GM12878 (cell line): ENCODE results near the gene FAM9C. TPM values are rescaled to one million over a fixed set of nuclear protein-coding genes. Genes with fewer than 3 reads are reported as not detected.
"Not testable (repeated sequence)": the region's sequence is repeated elsewhere in the genome, so short reads cannot be mapped to it uniquely, and the experiment has no call there.

Experiments
- ATAC-seq: fragments of 200-7000 bp; cut with Tn5 transposase; 3 replicates; pipeline ENCODE4 v1.9.1; 2020; ENCODE audit warnings: mild to moderate bottlenecking, moderate library complexity
- BruUV-seq: library from RNA; stranded (reverse); fragments of 400-500 nt; replicated peaks from 2 replicates; lab custom pipeline; 2021; lab: Mats Ljungman, UMichigan
- CTCF ChIA-PET: fragments of 300-600 bp; sonication (Branson Sonifier 250); formaldehyde crosslinking; extraction: SDS; loops from one replicate; lab custom pipeline; 2021; ENCODE audit warnings: inconsistent platforms; lab: Yijun Ruan, JAX
- POLR2A ChIA-PET: fragments of 350-600 bp; formaldehyde crosslinking; extraction: SDS; loops from one replicate; lab custom pipeline; 2021; ENCODE audit warnings: inconsistent platforms; lab: Charles Lee
- RAD21 ChIA-PET: fragments of 300-600 bp; sonication (Branson Sonifier 250); formaldehyde crosslinking; loops from one replicate; lab custom pipeline; 2023; ENCODE audit warnings: antibody characterized with exemption; ENCODE audit not compliant: unreplicated experiment; lab: Charles Lee
- SMC1A ChIA-PET: fragments of 300-600 bp; sonication (Branson Sonifier 250); formaldehyde crosslinking; loops from one replicate; lab custom pipeline; 2023; ENCODE audit not compliant: unreplicated experiment, uncharacterized antibody; lab: Charles Lee
- DNase-seq: peaks from one replicate; pipeline ENCODE4 v3.0.0-alpha.2; 2011; ENCODE audit warnings: low read depth, low spot score
- FAIRE-seq: peaks from 3 replicates; lab custom pipeline; 2011; peaks lifted over from hg19 to GRCh38; lab: Jason Lieb, UNC
- H2AFZ ChIP-seq: 2 replicates; pipeline ENCODE4 v1.6.0; 2011; ENCODE audit warnings: low read depth, low read length, control low read depth; ENCODE audit not compliant: control insufficient read depth
- H3K27ac ChIP-seq: 2 replicates; pipeline ENCODE4 v1.5.1; 2011; ENCODE audit warnings: control low read depth; ENCODE audit not compliant: control insufficient read depth, insufficient read depth
- H3K27me3 ChIP-seq, 2 experiments: replicated peaks in 1 of 2; 2 replicates each; pipeline versions ENCODE4 v1.6.0 to v1.6.1; 2011; ENCODE audit warnings: low read length in 1 of 2; ENCODE audit not compliant: control insufficient read depth in 2 of 2, insufficient read depth in 2 of 2
- H3K36me3 ChIP-seq, 2 experiments: 2 replicates each; pipeline ENCODE4 v1.5.1; 2011; ENCODE audit warnings: low read length in 1 of 2; ENCODE audit not compliant: control insufficient read depth in 2 of 2, insufficient read depth in 2 of 2
- H3K4me1 ChIP-seq: 2 replicates; pipeline ENCODE4 v1.6.1; 2011; ENCODE audit warnings: mild to moderate bottlenecking, low read length, moderate library complexity, mixed read lengths; ENCODE audit not compliant: control insufficient read depth, insufficient read depth
- H3K4me2 ChIP-seq: 2 replicates; pipeline ENCODE4 v1.6.0; 2011; ENCODE audit warnings: control low read depth; ENCODE audit not compliant: control insufficient read depth, insufficient read depth
- H3K4me3 ChIP-seq: fragments of 200-600 bp; sonication (generic); 2 replicates; pipeline ENCODE4 v1.5.1; 2016
- H3K79me2 ChIP-seq: 2 replicates; pipeline ENCODE4 v1.6.0; 2011; ENCODE audit warnings: low read length; ENCODE audit not compliant: control insufficient read depth, insufficient read depth
- H3K9ac ChIP-seq: 2 replicates; pipeline ENCODE4 v1.8.0; 2011; ENCODE audit warnings: low read length, control low read depth, mixed read lengths; ENCODE audit not compliant: control insufficient read depth, insufficient read depth
- H3K9me3 ChIP-seq: replicated peaks from 3 replicates; pipeline ENCODE4 v1.5.1; 2011; ENCODE audit warnings: mild to moderate bottlenecking, low read length; ENCODE audit not compliant: control insufficient read depth, insufficient read depth
- H4K20me1 ChIP-seq: 2 replicates; pipeline ENCODE4 v1.6.0; 2011; ENCODE audit not compliant: control insufficient read depth, insufficient read depth
- NKRF ChIP-seq: fragments of 450-650 bp; conservative IDR thresholded peaks from 2 replicates; pipeline ENCODE4 v1.6.1; 2017; ENCODE audit warnings: mild to moderate bottlenecking, moderate library complexity
- NR2F1 ChIP-seq: fragments of 450-650 bp; conservative IDR thresholded peaks from 2 replicates; pipeline ENCODE4 v1.6.1; 2017; ENCODE audit warnings: mild to moderate bottlenecking
- SPI1 ChIP-seq: IDR thresholded peaks from 2 replicates; pipeline ENCODE4 v1.6.1; 2011; ENCODE audit warnings: low read depth, mild to moderate bottlenecking, low read length, moderate library complexity, borderline replicate concordance; ENCODE audit not compliant: insufficient read depth
- ZBTB4 ChIP-seq: fragments of 450-650 bp; formaldehyde crosslinking; IDR thresholded peaks from 2 replicates; pipeline ENCODE4 v1.4.0; 2022; ENCODE audit warnings: mild to moderate bottlenecking, moderate library complexity
- WGBS: methylation state at CpG from one replicate; pipeline ENCODE4 v1.1.6; 2016; ENCODE audit warnings: low lambda C conversion rate; ENCODE audit not compliant: insufficient replicate concordance, insufficient coverage; ENCODE audit errors: missing lambda C conversion rate; 5-methylcytosine and 5-hydroxymethylcytosine counted together
- in situ Hi-C: fragments of 300-500 bp; cut with MboI; formaldehyde crosslinking; loops from 9 replicates; pipeline ENCODE4 v1.14.3; 2018; ENCODE audit warnings: mixed read lengths
- intact Hi-C: fragments of 100-400 bp; cut with micrococcal nuclease; formaldehyde crosslinking; loops from one replicate; pipeline ENCODE4 v1.14.2; 2022; ENCODE audit not compliant: unreplicated experiment
- polyA plus RNA-seq, 11 experiments: library from polyadenylated mRNA; depleted of rRNA in 4 of 11; unstranded in 6 of 11; stranded (reverse) in 5 of 11; fragments of >200 nt; fragmentation: Nextera tagmentation in 4 of 11; fragmentation: Illumina TruSeq in 1 of 11; extraction: Ambion mirVana in 4 of 11; extraction: Trizol in 1 of 11; gene quantifications; 1 replicate in 1 of 11; 2 replicates in 10 of 11; pipeline versions ENCODE4 v1.2.1 to v1.2.3, GENCODE V29; 2011 to 2016; ENCODE audit warnings: inconsistent platforms in 2 of 11, missing spikeins in 2 of 11, low read depth in 1 of 11
- total RNA-seq, 4 experiments: library from RNA; depleted of rRNA in 3 of 4; stranded (reverse); fragments of >200 nt in 3 of 4; fragmentation: Illumina TruSeq in 1 of 4; extraction: Trizol in 1 of 4; gene quantifications; 2 replicates each; pipeline versions ENCODE4 v1.2.1 to v1.2.3, GENCODE V29; 2013 to 2021

FAM9C gene
- total and polyA plus RNA-seq, 10 of the 15 experiments (the other 5 are each of a cell fraction or from before 2014, with no cell fraction given) = 0.01 to 0.03 TPM; not detected in 8

GRCh38 chrX:13061215-13061708 is 16.8 kb upstream of the FAM9C start:
- not testable (repeated sequence) for FAIRE-seq

GRCh38 chrX:13059637-13060499 is 15.4 kb upstream of the FAM9C start:
- Histone ChIP-seq H3K9me3 (peaks cover 9% of the 10 kb centered on the region; the same call in 2 of the 3 replicates), H3K27ac (no peak overlapping the region), H3K27me3 (no peaks in the 10 kb centered on the region), H3K4me3 (no peak overlapping the region), H4K20me1 (no peaks in the 10 kb centered on the region), H3K4me2 (no peak overlapping the region), H3K9ac (no peak overlapping the region), H2AFZ (no peak overlapping the region), H3K79me2 (no peaks in the 10 kb centered on the region), H3K4me1 (peaks cover 24% of the 10 kb centered on the region), H3K36me3 (no peaks in the 10 kb centered on the region; a peak in 1 of 4 replicates)
- in situ Hi-C loops (no loop called here), intact Hi-C loops (no loop called here)
- TF ChIP-seq NKRF = no peak
- no peak for TF ChIP-seq SPI1
- TF ChIP-seq NR2F1 = peak; percentile 58
- TF ChIP-seq ZBTB4 = no peak
- ChIA-PET CTCF (interaction anchor here (0.9 to 4.1 kb wide), 3 partner anchors 10 to 14 kb away, joined by 4 to 17 read pairs (median 5); no protein-coding TSS in a partner anchor), RAD21 (no interaction called here), SMC1A (interaction anchor here (1.0 to 2.5 kb wide), 6 partner anchors 8 to 46 kb away, joined by 3 to 15 read pairs (median 4); no protein-coding TSS in a partner anchor), POLR2A (interaction anchor here (1.2 kb wide), 1 partner anchor 9 kb away, joined by 6 read pairs; no protein-coding TSS in a partner anchor)
- DNase-seq (no peak), FAIRE-seq (no peak), ATAC-seq (no peak)
- BruUV-seq = no TSS peak
- WGBS = 22% methylated on average over 3 of the region's 3 CpGs

More at GRCh38 chrX:13061215-13061708, 16.8 kb upstream of the FAM9C start:
- H3K4me1 ChIP-seq, H3K36me3 ChIP-seq, intact Hi-C loops, H3K9ac ChIP-seq, H2AFZ ChIP-seq, H3K4me3 ChIP-seq, H3K4me2 ChIP-seq, H3K27ac ChIP-seq, H3K79me2 ChIP-seq, ATAC-seq, DNase-seq, in situ Hi-C loops, H3K9me3 ChIP-seq, BruUV-seq, RAD21 ChIA-PET, H3K27me3 ChIP-seq, H4K20me1 ChIP-seq: not testable (repeated sequence)
- ChIA-PET CTCF (interaction anchor here (1.4 to 4.1 kb wide), 2 partner anchors 8 to 13 kb away, joined by 4 to 17 read pairs; no protein-coding TSS in a partner anchor), POLR2A (interaction anchor here (0.8 to 1.2 kb wide), 2 partner anchors 10 to 12 kb away, joined by 3 to 6 read pairs; no protein-coding TSS in a partner anchor), SMC1A (interaction anchor here (1.0 to 2.5 kb wide), 3 partner anchors 9 to 12 kb away, joined by 3 to 15 read pairs (median 7); no protein-coding TSS in a partner anchor)
- 59% methylated on average over 4 of the region's 4 CpGs for WGBS
